ENCODE results near the gene CCDC30.

GRCh38 chr1:42484382-42484781 is 21.3 kb downstream of the CCDC30 start:
- no peak for TF ChIP-seq CTCF (IDR thresholded peaks at IDR 0.05)
- no peak for TF ChIP-seq POLR2A (IDR thresholded peaks at IDR 0.05)

Measured in thyroid gland (tissue), 4 donors.